Activated CD4-positive, alpha-beta T cell treated with anti-CD3 and anti-CD28 coated beads, Interleukin-2, Interleukin-6, amounts not matched to agents 100 ng/mL and 50 ng/mL, durations not matched to agents 16 hours and 8 hours (primary cell): ENCODE results near the gene TMED10.

Experiments
- DNase-seq: peaks from one replicate; pipeline ENCODE4 v3.0.0-alpha.2; 2020

The TMED10 gene

DNA sequence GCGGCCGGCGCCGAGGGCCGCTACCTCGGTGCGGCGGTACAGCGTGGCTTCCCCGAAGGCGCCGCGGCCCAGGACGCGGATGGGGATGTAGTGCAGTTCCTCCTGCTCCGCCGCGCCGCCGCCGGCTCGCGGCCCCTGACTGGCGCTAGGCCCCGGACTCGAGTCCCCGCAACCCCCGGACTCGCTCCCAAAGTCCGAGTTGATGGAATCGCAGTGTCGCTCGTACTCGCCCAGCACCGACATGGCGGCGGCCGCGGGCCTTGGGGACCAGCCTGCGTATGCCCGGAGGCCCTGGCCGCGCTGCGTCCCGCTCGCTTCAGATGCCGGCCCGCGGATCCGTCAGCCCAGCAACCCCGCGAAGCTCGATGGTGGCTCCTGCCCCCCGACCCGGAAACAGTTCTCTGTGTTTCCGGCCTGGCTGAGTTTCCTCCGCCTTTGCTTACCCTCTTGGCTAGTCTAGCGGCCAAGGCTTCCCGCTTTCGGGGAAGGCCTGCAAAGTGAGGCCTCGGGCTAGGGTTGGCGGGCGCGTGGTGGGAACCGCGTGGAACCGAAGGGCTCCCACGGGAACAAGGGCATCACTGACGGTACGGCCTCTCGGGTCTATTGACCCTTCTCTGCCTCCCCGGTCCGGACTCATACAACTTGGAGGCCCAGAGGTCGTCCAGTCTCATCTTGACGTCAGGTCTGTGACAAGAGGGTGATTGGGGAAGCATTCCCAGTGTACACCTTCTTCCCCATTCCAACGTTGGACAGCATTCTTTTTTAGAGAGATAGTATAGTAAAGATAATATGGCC, 49.5 kb downstream of the TMED10 start, which contains the start of gene NEK9:
TSS of gene NEK9 (minus strand) at position 370 of the 795 bp plus-strand sequence. CDS start at position 243, 127 bp downstream.
- DNase-seq, result peak; percentile 94

DNA sequence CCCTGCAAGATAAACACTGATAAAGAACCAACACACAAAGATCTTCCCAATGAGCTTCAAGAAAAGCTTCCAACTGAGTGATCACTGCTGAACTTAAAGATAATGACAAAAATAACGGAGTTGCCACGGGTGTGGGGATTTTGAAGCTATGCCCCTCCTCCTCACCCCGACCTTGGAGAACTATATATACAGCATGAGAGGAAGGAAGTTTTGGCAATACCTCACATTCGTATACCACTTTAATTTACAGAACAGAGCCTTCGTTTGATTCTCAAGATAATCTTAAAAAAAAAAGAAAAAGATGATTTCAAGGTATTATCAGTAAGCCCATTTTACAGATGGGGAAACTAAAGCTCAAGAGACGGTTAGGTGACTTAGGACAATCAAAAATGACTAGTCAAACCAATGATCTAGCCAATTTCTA, 50.3 kb downstream of the TMED10 start:
- DNase-seq, result peak; percentile 31

DNA sequence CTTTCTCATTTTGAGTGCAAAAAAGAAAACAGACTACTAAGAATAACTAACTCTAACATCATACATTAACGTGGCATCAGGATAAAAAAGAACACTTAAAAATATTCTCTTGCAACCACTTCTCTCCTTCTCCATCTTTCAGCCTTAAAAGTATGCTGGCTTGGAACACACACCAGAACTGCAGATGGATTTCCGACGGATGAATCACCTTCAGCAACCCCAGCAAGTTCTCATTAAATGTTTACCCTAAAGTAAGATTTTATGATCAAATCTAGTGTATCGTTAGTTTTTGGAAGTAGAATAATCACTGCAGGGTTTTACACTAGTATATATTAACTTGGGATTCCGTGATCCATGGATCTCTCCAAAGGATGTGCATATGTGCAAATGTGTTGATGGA, 50.8 kb downstream of the TMED10 start:
- no peak for DNase-seq

DNA sequence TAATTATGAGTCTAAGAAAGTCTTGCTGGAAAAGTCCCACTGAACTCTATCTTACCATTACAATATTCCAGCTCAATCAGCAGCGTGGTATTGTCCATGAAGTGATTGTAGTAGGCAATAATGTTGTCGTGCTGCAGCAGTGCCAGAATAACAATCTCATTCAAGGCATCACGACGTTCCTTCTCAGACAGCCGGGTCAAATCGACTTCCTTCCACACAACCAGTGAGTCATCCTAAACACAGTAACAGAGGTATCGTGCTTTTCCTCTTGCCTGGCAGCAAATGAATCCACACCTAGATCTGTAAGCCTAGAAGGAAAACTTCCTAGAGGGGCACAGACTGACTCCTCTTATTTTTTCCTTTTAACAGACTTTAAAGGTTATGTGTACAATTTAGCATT, 52.4 kb downstream of the TMED10 start:
- DNase-seq, result peak; percentile 67

DNA sequence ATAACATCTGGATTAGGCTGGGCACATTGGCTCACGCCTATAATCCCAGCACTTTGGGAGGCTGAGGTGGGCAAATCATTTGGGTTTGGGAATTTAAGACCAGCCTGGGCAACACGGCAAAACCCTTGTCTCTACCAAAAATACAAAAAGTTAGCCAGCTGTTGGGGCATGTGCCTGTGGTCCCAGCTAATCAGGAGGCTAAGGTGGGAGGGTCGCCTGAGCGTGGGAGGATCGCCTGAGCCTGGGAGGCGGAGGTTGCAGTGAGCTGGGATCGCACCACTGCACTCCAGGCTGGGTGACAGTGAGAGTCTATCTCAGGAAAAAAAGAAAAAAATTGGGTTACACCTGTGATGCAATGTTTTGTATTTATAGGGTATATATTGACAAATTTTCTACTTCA, 54.9 kb downstream of the TMED10 start:
- no peak for DNase-seq

DNA sequence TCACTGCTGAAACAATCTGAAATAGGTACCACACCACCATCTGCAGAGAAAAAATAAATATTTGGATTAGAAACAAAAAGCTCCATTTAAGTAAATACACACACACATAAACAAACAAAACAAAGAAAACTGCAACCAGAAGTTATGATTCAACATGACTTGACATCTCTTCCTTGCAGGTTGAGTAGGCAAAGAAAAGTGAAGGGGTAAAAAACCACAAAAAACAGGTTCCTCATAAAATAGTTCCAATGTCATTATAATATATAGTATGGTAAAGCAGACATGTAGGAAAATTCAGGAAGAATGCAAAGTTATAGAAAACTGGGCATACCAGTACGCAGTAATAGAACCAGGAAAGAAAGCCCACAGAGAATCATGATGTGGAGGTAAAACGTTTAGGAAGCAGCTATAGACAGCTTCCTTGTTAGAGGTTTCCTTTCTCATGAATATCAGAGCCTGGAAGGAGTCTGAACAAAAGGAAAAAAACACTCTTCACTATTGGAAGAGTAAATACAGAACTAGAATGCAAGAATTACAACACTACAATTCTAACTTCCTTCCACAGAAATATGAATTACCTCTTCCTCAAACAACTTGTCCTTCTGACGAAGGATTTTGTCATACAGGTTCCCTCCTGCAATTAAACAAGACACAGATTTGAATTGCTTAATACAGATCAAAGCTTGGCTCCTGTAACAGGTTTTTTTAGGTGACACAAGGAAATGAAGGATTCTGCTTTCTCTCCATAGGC, 55.7 kb downstream of the TMED10 start:
- DNase-seq, result no peak

DNA sequence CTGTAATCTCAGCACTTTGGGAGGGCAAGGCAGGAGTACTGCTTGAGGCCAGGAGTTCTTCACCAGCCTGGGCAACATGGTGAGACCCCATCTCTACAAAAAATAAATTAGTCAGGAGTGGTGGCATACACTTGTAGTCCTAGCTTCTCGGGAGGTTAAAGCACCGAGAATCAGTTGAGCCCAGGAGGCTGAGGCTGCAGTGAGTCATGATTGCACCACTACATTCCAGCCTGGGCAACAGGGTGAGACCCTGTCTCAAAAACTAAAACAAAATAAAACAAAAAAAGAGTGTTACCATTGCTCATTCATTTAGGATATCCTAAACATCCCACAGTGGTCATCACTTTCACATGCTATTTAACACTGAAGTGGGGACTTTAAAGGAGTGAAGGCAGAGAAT, 57.4 kb downstream of the TMED10 start:
- no peak for DNase-seq

DNA sequence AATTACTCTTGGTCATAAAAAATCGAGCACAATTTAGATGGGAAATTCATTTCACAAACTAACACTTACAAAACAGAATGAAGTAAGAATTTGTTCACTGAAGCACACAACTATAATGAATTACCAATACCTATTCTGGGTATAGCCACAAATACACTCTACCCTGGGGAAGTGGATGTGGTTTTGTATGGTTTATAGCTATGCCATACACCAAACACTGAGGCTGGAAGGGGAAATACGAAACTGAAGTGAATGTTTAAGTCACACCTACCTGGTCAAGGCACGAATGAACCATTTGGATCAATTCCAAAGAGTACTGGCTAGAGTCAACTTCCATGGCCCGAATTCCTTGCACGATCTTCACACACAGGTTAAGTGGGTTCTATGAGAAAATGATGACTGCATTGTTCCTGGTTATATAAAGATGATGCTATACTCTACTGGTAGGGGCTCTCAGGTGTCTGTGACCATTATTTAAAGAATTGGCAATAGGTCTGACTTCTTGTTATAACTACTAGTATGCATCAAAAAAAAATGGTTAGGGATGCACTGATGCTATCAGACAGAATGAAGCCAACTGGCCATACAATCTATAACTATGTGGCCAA, 62.4 kb downstream of the TMED10 start:
- peak; percentile 23 for DNase-seq

DNA sequence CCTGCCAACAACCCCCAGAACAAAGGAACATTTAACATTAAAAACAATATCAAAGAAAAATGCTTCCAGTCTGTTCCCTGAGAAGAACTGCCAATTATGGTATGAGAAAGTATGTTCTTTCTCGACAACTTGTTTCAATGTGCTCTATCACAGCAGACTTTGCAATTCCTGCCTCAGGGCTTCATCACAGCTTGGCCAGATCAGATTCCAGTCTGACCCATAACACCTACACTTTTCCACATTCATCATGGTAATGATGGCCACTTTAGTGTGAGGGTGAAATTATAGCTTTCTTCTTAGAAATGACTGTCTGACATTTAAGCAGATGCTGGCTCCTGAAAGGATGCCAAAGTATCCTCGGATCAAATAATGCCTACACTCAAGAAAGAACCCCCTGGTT, 66.5 kb downstream of the TMED10 start:
- no peak for DNase-seq

DNA sequence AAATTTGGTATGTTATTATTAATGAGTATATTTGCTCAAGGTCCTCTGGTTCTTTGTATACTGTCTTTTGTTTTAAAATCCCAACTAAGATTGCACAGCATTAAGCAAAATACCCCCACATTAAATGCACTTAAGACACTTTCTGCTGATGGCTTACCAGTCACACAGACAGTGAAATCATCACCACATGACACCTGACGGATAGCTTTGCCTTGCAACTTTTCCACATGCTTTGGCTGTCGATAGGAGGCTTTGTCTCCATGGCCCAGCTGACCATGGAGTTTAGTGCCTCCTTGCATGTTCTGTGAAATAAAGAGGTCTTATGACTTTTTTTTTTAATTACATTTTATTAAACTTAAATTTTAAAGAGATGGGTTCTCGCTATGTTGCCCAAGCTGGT, 69.2 kb downstream of the TMED10 start:
- no peak for DNase-seq

DNA sequence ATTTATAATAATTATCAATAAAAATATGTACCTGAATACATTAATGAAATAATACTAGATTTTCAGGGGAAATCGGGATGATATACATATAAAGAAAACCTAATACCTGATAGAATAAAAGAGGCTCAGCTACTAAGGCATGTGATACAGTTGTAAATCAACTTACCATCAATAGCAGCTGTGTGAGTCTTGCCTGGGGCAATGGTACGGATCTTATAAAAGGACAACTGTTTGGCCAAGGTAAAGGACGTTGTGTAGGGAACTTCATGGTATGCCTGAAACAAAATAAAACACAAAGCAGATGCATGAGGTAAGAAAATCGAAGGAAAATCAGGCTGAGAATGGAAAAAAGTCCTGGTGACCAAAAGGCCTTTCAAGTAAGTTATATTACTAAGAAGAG, 74.9 kb downstream of the TMED10 start:
- no peak for DNase-seq

DNA sequence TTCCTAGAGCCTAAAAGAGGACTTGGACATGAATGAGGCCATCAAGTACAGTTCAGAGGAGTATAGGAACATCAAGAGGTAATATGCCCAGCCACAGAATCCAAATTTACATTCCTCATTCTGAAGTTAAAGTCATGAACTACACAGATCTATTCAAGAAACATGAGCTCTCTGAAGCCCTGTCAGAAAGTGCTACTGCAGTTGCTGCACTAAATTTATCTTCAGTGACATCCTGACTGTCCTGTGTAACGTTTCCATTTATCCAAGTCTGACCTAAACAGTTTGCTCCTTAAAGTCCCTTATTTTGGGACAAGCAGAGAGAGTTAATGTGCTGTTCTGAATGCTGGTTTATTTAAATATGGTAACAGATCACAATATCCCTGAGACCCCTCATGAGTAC, 77.7 kb downstream of the TMED10 start:
- DNase-seq, result no peak

DNA sequence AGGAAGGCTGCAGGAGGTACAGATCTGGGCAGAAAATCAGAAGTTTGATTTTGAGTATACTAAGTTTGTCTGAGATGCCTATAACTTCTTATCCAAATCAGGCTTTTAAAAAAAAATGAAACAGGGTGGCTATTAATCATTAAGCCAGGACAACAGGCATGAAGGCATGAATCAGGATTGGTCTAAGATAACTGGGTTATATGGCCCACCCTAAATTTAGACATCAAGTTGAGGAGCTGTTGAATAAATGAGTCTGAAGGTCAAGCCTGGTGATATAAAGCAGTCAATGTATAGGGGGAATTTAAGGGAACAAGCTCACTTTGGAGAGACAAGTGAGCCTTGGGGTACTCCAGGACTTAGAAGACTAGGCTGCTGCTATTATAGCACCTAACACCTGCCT, 78.2 kb downstream of the TMED10 start:
- DNase-seq, result no peak

DNA sequence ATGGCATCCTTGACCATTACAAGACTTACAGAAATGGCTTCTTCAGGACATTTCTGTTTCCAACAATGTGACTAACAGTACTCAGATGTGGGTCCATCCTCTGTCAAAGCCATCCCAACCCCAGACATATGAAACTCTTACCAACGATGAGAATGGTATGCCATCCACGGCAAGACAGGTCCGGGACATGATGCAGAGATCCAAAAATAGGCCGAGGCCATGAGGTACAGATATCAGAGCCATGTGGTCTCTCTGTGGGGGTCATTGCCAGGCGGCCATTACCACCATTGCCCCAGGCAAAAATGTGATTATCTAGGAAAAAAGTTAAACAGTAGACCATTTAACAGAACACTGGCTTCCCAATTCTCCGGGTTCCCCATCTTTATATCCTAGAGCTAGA, 79.5 kb downstream of the TMED10 start:
- no peak for DNase-seq

DNA sequence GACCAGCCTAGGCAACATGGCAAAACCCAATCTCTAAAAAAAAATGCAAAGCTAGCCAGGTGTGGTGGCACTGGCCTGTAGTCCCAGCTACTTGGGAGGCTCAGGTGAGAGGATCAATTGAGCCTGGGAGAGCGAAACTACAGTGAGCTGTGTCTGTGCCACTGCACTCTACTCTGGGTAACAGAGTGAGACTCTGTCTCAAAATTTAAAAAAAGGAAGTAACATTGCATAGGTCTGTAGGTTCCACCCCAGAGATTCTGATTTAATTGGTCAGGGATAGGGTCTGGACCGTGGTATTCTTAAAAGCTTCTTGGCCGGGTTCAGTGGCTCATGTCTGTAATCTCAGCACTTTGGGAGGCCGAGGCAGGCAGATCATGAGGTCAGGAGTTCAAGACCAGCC, 80.7 kb downstream of the TMED10 start:
- no peak for DNase-seq

DNA sequence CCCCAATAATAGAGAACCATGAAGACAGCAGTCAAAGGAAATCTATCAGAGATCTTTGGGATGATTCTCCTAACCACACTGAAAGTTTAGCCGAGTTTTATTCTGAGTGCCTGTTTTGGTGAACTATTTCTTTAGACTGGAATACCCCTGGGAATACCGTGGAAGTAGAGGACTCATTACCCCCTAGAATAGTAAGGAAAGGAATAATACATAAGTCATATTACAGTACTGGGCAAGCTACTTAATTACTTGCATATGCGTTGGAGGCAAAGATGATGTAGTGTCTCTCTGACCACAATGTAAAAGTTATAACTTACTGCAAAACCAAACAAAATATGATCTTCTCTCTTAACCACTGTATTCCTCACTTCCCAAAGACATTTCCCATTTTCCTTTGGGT, 81.5 kb downstream of the TMED10 start:
- no peak for DNase-seq

DNA sequence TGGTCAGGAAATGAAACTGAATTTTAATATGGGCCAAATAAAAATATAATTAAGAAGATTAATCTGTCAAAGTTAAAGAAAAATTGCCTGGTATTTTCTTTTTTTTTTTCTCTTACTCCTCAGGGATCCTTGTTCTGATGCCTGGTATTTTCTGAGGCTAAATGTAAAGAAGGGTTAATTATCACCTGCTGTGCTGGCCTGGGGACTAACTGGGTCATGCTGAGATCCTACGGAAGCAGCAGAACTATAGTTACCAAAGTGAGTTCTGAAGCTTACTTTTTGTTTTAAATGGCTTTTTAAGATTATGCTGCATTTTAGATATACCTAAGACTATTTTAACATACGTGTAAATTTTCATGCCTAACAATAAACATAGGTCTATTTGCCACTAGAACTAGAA, 83.7 kb downstream of the TMED10 start:
- DNase-seq, result no peak

DNA sequence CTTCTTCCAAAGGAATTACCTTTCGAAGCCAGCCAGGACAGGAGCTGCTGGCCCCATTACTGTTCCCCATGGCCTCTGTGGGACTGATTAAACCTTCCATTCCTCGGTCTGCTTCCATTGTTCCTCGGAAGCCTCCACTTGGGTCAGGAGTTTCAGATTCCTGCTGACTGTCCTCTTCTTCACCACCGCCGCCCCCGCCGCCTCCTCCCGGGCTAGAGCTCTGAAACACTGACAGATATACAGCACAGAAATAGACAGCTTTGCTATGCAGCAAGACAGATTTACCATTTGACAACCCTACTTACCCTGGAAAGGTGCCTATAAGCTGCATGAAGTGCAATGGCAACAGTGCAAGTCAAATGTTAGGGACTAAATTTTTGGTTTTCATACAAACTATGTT, 85.2 kb downstream of the TMED10 start:
- DNase-seq, result no peak

DNA sequence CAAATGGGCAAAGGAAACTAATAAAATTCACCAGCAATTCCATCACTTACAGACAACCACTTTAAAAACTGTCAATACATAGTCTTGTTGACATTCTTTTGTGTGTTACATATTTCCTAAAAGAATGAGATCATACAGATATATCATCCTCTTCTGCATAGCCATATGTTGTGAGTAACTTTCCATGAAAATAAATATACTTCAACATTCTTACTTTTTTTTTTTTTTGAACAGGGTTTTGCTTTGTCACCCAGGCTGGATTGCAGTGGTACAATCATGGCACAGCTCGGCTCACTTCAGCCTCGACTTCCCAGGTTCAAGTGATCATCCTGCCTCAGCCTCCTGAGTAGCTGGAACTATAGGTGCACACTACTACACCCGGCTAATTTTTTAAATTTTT, 86.1 kb downstream of the TMED10 start:
- DNase-seq, result no peak

DNA sequence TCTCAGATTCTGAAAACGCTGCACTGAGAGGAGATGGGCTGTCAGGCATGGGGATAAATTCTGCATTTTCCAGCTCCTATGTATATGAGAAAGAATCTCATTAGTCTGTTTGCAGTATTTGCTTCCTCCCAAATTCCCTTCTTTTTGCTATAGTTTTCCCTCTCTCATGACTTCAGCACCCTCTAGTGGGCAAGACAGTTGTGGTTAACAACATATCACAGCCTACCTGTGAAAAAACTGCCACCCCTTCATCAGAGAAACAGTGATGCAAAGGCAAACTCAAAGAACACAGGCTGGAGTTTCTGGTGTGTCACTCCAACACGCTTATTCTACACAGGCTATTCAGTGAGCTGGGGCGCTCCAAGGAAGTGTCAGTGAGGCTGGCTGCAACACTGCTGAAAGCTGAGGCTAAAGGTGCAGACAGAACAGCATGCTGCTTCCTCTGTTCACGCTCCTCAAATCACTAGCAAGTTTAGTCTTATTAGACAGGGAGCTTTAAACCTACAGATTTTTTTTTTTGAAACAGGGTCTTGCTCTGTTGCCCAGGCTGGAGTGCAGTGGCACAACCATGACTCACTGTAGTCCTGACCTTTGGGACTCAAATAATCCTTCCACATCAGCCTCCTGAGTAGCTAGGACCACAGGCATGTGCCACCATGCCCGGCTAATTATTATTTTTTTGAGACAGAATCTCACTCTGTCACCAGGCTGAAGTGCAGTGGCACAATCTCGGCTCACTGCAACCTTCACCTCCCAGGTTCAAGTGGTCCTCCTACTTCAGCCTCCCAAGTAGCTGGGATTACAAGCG, 87.6 kb downstream of the TMED10 start:
- peak; percentile 47 for DNase-seq

DNA sequence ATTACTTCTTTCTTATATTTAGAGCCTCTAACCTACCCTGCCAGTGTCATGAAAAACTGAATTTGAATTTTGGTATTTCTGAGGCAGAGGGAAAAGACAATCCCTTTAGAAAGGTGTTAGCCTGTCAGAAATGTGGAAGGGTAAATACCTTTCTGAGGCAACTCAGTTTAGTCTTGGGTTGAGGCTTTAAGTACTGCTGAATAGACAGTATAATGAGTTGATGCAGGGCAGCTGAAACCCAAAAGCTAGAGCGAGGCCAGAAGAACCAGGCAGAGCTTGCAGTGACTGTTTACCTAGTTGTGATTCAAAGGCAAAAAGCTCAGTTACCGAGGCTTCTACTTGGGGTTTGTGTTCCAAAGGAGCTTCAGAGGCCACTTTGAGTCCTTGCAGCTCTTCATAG, 88.3 kb downstream of the TMED10 start:
- DNase-seq, result no peak

DNA sequence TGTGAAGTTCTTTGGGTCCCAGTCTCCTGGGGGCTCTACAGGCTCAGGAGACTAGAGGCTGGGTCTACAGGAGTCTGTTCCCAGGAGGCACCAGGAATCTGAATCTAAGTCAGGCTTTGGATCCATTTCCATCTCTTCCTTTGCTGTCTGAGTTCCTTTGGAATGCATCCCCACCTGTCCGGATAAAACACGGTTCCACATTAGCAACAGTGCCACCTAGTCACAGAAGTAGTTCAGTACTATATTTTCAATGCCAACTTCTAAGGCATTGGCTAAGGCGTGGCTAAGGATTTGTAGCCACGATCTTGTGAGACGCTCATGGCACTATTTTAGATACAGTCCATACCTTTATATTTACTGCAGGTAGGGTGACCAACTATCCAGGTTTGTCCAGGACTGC, 91.9 kb downstream of the TMED10 start:
- no peak for DNase-seq

DNA sequence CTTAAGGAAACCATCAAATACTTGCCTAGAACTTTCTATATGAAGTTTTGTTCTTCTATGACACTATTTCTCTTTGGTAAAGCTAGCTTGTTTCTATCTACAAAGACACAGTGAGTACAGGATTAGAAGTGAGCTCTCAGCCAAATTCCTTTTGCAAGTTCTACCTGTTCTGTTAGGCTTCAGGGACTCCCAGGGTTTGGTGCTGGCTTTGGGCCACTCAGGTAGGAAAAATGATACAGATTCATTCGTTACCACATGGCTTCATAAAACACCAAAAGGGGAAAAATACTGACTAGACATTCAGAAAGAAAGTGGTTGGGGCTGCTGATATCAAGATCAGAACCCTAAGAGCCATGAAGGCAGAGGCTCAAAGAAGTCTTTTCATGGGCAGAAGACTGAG, 93.1 kb downstream of the TMED10 start:
- DNase-seq, result no peak
